Activated naive CD8-positive, alpha-beta T cell treated with anti-CD3 and anti-CD28 coated beads for 36 hours (primary cell): ENCODE measurements around the gene SIGLEC8. TPM values are rescaled to one million over a fixed set of nuclear protein-coding genes. Genes with fewer than 3 reads are reported as not detected.
A peak's percentile ranks its signal among the peaks of the same experiment; 100 is the strongest.

Experiments
- DNase-seq: peaks from one replicate; pipeline ENCODE4 v3.0.0; 2021
- H3K27ac Mint-ChIP-seq: one replicate; pipeline ENCODE4 v1.8.0; 2022; ENCODE audit warnings: mild to moderate bottlenecking, moderate library complexity, mixed read lengths
- H3K27me3 Mint-ChIP-seq: one replicate; pipeline ENCODE4 v1.8.0; 2022; ENCODE audit warnings: mild to moderate bottlenecking, mixed read lengths
- H3K36me3 Mint-ChIP-seq: one replicate; pipeline ENCODE4 v1.8.0; 2021; ENCODE audit warnings: mild to moderate bottlenecking, mixed read lengths
- H3K4me1 Mint-ChIP-seq: one replicate; pipeline ENCODE4 v1.8.0; 2021; ENCODE audit warnings: mixed read lengths
- H3K4me3 Mint-ChIP-seq: one replicate; pipeline ENCODE4 v1.8.0; 2022; ENCODE audit warnings: mild to moderate bottlenecking, moderate library complexity, mixed read lengths
- H3K9me3 Mint-ChIP-seq: one replicate; pipeline ENCODE4 v1.8.0; 2022; ENCODE audit warnings: mixed read lengths
- total RNA-seq, 2 experiments: library from RNA; stranded (reverse); gene quantifications; one replicate each; pipeline ENCODE4 v1.2.3, GENCODE V29; 2021

SIGLEC8 gene
- total RNA-seq, 2 experiments from 2014 or later: not detected

GRCh38 chr19:51480590-51480989 lies 22.3 kb upstream of the SIGLEC8 start:
- Mint-ChIP-seq H3K36me3 (peaks cover 1% of the 10 kb centered on the region), H3K27me3 (peaks cover 27% of the 10 kb centered on the region), H3K27ac (no peak overlapping the region), H3K9me3 (no peaks in the 10 kb centered on the region), H3K4me1 (peaks cover 5% of the 10 kb centered on the region), H3K4me3 (no peak overlapping the region)
- DNase-seq: peak; percentile 16

- Mint-ChIP-seq H3K4me3 (no peak overlapping the region), H3K36me3 (peaks cover 1% of the 10 kb centered on the region), H3K4me1 (peaks cover 5% of the 10 kb centered on the region), H3K9me3 (no peaks in the 10 kb centered on the region), H3K27ac (no peak overlapping the region), H3K27me3 (peaks cover 24% of the 10 kb centered on the region)
- peak; percentile 8 for DNase-seq
These were observed 21.5 kb upstream of the SIGLEC8 start for GRCh38 chr19:51479531-51480331.

GRCh38 chr19:51478381-51479234 lies 20.4 kb upstream of the SIGLEC8 start, which contains the start of gene CEACAM18:
Gene CEACAM18, plus strand, starts transcription at chr19:51478539.
- DNase-seq: no peak
- Mint-ChIP-seq H3K27me3 (peaks cover 23% of the 10 kb centered on the region), H3K4me1 (peaks cover 5% of the 10 kb centered on the region), H3K27ac (no peak within 1 kb of the TSS), H3K4me3 (no peak within 1 kb of the TSS), H3K36me3 (peaks cover 1% of the 10 kb centered on the region), H3K9me3 (no peaks in the 10 kb centered on the region)

DNA sequence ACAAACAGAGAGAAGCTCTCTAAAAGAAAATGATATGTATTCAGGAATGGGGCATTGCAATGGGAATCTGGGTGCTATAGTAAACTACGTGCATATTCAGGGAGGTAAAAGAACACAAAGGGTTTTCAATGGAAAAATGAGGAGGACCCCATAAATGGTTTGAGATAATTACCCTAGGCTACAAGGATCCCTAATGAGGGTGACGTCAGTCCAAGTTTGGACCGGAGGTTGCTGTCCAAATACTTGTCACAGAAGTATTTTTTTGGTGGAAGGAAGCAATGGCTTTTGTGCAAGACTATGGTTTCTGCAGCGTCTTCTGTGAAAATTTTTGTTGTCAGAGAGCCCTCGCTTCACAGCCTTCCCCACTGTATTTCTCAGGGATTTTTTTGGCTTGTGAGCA lies 19.1 kb upstream of the SIGLEC8 start:
- DNase-seq: no peak
- H3K4me1 Mint-ChIP-seq: peaks cover 5% of the 10 kb centered on the region
- H3K27me3 Mint-ChIP-seq: peaks cover 28% of the 10 kb centered on the region
- H3K9me3 Mint-ChIP-seq: no peaks in the 10 kb centered on the region
- H3K36me3 Mint-ChIP-seq: peaks cover 1% of the 10 kb centered on the region
- no peak overlapping the region for H3K27ac Mint-ChIP-seq
- no peak overlapping the region for H3K4me3 Mint-ChIP-seq

DNA sequence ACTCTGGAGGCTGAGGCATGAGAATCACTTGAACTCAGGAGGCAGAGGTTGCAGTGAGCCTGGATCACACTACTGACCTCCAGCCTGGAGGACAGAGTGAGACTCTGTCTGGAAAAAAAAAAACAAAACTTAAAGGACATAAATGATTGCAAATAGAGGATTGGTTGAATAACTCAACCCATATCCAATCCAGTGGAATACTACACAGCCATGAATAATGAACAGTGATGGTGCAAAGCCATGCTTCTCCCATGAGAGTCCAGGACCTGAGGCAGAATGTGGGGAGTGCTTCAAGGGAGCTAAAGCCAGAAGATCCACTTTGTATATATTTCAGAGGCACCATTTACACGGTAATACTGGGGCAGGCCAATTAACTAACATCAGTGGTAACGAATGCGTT lies 17.9 kb upstream of the SIGLEC8 start:
- DNase-seq: no peak
- peaks cover 5% of the 10 kb centered on the region for H3K4me1 Mint-ChIP-seq
- no peaks in the 10 kb centered on the region for H3K9me3 Mint-ChIP-seq
- no peak overlapping the region for H3K4me3 Mint-ChIP-seq
- H3K36me3 Mint-ChIP-seq: peaks cover 1% of the 10 kb centered on the region
- H3K27me3 Mint-ChIP-seq: peaks cover 25% of the 10 kb centered on the region
- no peak overlapping the region for H3K27ac Mint-ChIP-seq

GRCh38 chr19:51473009-51473707 lies 14.9 kb upstream of the SIGLEC8 start:
- H3K27me3 Mint-ChIP-seq: peaks cover 18% of the 10 kb centered on the region
- DNase-seq: peak; percentile 74
- H3K9me3 Mint-ChIP-seq: no peaks in the 10 kb centered on the region
- H3K36me3 Mint-ChIP-seq: peaks cover 1% of the 10 kb centered on the region
- H3K4me3 Mint-ChIP-seq: no peak overlapping the region
- H3K4me1 Mint-ChIP-seq: peaks cover 2% of the 10 kb centered on the region
- no peak overlapping the region for H3K27ac Mint-ChIP-seq

- no peaks in the 10 kb centered on the region for H3K9me3 Mint-ChIP-seq
- DNase-seq: no peak
- H3K36me3 Mint-ChIP-seq: peaks cover 1% of the 10 kb centered on the region
- H3K4me1 Mint-ChIP-seq: peaks cover 4% of the 10 kb centered on the region
- no peak overlapping the region for H3K27ac Mint-ChIP-seq
- no peak overlapping the region for H3K4me3 Mint-ChIP-seq
- peaks cover 22% of the 10 kb centered on the region for H3K27me3 Mint-ChIP-seq
These were observed 14.4 kb upstream of the SIGLEC8 start for GRCh38 chr19:51472607-51473006.

DNA sequence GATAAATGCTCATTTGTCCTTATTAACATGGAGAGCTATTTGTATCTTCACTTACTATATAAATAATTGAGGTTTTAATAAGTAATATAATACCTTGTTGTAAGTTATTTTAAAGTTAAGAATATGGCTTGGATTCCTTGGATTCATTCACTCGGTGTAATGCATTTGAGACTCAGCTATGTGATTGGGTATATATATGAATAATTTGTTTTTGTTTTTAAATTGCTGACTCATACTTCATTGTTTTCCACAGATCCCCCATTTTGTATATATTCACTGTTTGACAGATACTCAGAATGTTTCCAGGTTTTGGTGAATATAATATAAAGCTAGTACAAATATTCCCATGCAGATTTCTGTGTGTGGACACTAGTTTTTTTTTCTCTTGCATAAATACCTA lies 13.3 kb upstream of the SIGLEC8 start:
- peaks cover 32% of the 10 kb centered on the region for H3K27me3 Mint-ChIP-seq
- peaks cover 4% of the 10 kb centered on the region for H3K4me1 Mint-ChIP-seq
- no peak overlapping the region for H3K27ac Mint-ChIP-seq
- H3K36me3 Mint-ChIP-seq: no peaks in the 10 kb centered on the region
- H3K9me3 Mint-ChIP-seq: no peaks in the 10 kb centered on the region
- no peak overlapping the region for H3K4me3 Mint-ChIP-seq
- no peak for DNase-seq

- no peak for DNase-seq
- peaks cover 4% of the 10 kb centered on the region for H3K4me1 Mint-ChIP-seq
These were observed 12.7 kb upstream of the SIGLEC8 start for GRCh38 chr19:51470966-51471365.

GRCh38 chr19:51469629-51470028 lies 11.4 kb upstream of the SIGLEC8 start:
- H3K4me1 Mint-ChIP-seq: peaks cover 4% of the 10 kb centered on the region
- H3K36me3 Mint-ChIP-seq: no peaks in the 10 kb centered on the region
- H3K27me3 Mint-ChIP-seq: peaks cover 51% of the 10 kb centered on the region
- no peak for DNase-seq
- H3K27ac Mint-ChIP-seq: no peak overlapping the region
- no peaks in the 10 kb centered on the region for H3K9me3 Mint-ChIP-seq
- no peak overlapping the region for H3K4me3 Mint-ChIP-seq

More at GRCh38 chr19:51470966-51471365, 12.7 kb upstream of the SIGLEC8 start:
- Mint-ChIP-seq H3K27me3 (peaks cover 38% of the 10 kb centered on the region), H3K9me3 (no peaks in the 10 kb centered on the region), H3K27ac (no peak overlapping the region), H3K36me3 (no peaks in the 10 kb centered on the region), H3K4me3 (no peak overlapping the region)

GRCh38 chr19:51469162-51469561 lies 10.9 kb upstream of the SIGLEC8 start:
- H3K36me3 Mint-ChIP-seq: no peaks in the 10 kb centered on the region
- no peak for DNase-seq
- no peak overlapping the region for H3K4me3 Mint-ChIP-seq
- peaks cover 5% of the 10 kb centered on the region for H3K4me1 Mint-ChIP-seq
- H3K9me3 Mint-ChIP-seq: no peaks in the 10 kb centered on the region
- peaks cover 55% of the 10 kb centered on the region for H3K27me3 Mint-ChIP-seq
- H3K27ac Mint-ChIP-seq: no peak overlapping the region

- Mint-ChIP-seq H3K9me3 (no peaks in the 10 kb centered on the region), H3K27ac (no peak overlapping the region), H3K36me3 (no peaks in the 10 kb centered on the region), H3K4me3 (no peak overlapping the region), H3K27me3 (peaks cover 55% of the 10 kb centered on the region), H3K4me1 (peaks cover 5% of the 10 kb centered on the region)
- no peak for DNase-seq
These were observed 10.3 kb upstream of the SIGLEC8 start for GRCh38 chr19:51468545-51468920.

DNA sequence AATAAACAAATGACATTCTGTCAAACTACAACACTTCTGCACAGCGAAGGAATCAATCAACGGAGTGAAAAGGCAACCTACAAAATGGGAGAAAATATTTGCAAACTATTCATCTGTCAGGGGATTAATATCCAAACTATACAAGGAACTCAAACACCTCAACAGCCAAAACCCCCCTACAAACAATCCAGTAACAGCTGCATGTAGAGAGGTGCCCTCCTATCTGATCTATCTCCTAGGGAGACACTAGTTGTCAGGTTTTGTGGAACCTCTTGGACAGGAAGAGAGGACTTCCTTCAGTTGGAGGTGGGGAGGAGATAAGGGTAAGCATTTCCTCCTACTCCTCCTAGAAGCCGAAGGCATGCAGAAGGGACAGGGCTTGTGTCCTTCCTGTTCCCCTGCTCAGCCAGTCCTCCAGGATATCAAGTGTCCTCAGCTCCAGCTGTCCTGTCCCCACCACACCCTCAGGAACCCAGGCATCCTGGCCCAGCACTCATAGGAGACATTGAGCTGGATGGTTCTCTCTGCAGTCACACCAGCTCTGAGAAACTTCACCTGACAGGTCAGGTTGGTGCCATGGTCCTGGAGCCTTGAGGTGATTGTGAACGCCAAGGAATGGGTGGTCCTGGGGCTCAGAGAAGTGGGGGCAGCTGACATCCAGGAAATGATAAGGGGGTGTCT lies 9.8 kb upstream of the SIGLEC8 start:
- peaks cover 56% of the 10 kb centered on the region for H3K27me3 Mint-ChIP-seq
- H3K36me3 Mint-ChIP-seq: no peaks in the 10 kb centered on the region
- no peaks in the 10 kb centered on the region for H3K9me3 Mint-ChIP-seq
- no peak overlapping the region for H3K27ac Mint-ChIP-seq
- H3K4me3 Mint-ChIP-seq: no peak overlapping the region
- DNase-seq: no peak
- peaks cover 7% of the 10 kb centered on the region for H3K4me1 Mint-ChIP-seq

DNA sequence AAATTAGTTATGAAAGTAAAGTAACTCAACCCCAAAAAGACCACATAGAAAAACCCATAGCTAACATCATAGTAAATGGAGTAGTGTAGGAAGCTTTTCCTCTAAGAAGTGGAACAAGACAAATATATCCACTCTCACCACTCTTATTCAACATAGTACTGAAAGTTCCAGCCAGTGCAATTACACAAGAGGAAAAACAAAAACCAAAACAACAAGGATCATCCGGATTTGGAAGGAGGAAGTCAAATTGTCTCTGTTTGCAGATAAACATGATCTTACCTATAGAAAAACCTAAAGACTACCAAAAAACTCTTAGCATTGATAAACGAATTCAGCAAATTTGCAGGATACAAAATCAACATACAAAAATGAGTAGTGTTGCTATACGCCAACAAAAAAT lies 8.5 kb upstream of the SIGLEC8 start:
- no peak overlapping the region for H3K4me3 Mint-ChIP-seq
- H3K9me3 Mint-ChIP-seq: no peaks in the 10 kb centered on the region
- peaks cover 59% of the 10 kb centered on the region for H3K27me3 Mint-ChIP-seq
- H3K27ac Mint-ChIP-seq: no peak overlapping the region
- H3K4me1 Mint-ChIP-seq: peaks cover 9% of the 10 kb centered on the region
- no peak for DNase-seq
- no peaks in the 10 kb centered on the region for H3K36me3 Mint-ChIP-seq
